Femur (tissue), 1 donor: ENCODE data around the gene APBB2.
A peak's percentile ranks its signal among the peaks of the same experiment; 100 is the strongest.

ENCODE experiments used
- DNase-seq: peaks from one replicate; pipeline ENCODE4 v3.0.0-alpha.2; 2017

Gene APBB2

DNA sequence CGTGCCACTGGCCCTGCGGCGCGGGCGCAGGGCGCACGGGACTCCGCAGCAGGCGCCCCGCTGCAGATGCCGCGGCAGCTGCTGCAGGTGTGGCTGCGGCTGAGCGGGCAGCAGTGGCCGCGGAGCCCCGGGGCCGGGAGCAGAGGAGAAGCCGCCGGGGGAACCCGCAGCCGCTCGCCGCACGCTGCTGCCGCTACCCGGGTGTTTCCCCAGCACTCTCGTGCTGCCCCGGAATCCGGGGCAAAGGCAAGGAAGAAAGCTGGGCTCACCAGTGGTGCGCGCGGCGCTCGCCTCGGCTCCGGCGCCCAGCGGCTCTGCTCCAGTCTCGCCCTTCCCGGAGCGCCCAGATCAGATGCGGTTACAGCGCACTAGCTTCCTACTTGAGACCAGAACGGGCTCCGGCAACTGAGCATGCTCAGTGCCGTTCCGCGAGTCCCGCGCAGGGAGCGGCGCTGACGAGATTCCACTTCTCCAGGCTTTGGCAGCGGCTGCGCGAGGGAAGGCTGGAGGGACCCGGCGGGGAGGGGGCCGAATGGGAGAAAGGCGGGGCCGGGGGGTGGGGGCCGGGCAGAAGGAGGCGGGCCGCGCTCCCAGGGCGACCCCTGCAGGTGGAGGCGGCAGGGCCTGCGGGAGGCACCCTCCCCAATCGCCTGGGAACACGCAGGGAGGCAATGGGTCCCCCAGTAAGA lies at the start of gene APBB2:
Gene APBB2 (minus strand): TSS at position 407 of the 689 bp plus-strand sequence. CDS start 181,288 bp downstream, outside the sequence.
- peak; percentile 98 for DNase-seq

- DNase-seq: no peak
These were observed 47.9 kb upstream of the APBB2 start for GRCh38 chr4:41262198-41262597.

- DNase-seq: no peak
These were observed 45.9 kb upstream of the APBB2 start for GRCh38 chr4:41260116-41260733.

GRCh38 chr4:41258783-41259182 lies 44.4 kb upstream of the APBB2 start:
- DNase-seq: peak; percentile 39

DNA sequence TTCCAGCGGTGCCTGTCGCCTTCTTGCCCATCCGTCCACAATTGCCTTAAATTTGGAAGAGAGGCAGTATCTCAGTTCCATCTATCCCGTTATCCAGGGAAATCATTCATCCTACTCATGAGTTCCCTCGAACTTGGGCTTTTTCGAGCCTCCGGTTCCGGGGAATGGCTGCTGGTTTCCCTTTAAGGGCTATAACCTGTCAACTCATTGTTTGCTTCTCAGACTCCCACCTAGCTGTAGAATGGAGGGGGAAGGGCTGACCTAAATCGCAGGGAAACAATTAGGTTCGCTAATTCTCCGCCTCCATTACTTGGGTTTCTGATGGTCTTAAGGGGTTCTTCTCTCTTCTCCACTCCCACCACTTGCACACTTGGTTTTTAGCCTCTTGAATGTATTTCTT lies 43.6 kb upstream of the APBB2 start:
- no peak for DNase-seq

GRCh38 chr4:41257257-41257901 lies 43.0 kb upstream of the APBB2 start:
- peak; percentile 70 for DNase-seq

- DNase-seq: peak; percentile 73
These were observed 42.5 kb upstream of the APBB2 start, which contains the start of gene UCHL1 for GRCh38 chr4:41256740-41257256. TSS of gene UCHL1 (plus strand) at chr4:41256928. CDS start at chr4:41256977, 49 bp downstream.

DNA sequence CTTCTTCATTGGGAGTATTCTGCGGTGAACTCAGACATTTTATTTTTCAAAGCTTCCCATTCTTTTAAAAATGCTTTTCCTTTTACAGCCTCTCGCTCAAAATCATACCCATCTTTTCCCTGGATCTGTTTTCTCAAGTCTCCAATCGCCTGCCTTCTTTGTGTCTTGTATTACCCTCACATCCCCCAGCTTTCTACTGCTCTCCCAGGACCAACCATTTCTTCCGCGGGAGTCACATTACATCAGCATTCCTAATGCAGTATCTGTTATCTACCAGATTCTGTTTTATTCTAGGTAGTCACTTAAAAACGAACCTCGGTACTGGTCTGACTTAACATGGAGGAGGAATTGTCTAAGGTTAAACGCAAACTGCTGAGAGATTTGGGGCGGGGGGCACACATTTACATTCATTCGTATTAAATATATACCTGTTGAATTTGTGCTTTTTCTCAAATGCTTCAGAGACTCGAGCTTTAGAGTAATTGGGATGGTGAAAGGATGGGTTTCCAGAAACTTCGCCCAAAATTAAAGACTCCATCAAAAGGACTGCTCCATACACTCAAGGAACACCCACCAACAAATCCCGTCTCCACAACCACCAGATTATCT lies 41.9 kb upstream of the APBB2 start:
- no peak for DNase-seq

- no peak for DNase-seq
These were observed 31.6 kb upstream of the APBB2 start for GRCh38 chr4:41245983-41246382.

- no peak for DNase-seq
These were observed 27.6 kb upstream of the APBB2 start for GRCh38 chr4:41241919-41242318.

DNA sequence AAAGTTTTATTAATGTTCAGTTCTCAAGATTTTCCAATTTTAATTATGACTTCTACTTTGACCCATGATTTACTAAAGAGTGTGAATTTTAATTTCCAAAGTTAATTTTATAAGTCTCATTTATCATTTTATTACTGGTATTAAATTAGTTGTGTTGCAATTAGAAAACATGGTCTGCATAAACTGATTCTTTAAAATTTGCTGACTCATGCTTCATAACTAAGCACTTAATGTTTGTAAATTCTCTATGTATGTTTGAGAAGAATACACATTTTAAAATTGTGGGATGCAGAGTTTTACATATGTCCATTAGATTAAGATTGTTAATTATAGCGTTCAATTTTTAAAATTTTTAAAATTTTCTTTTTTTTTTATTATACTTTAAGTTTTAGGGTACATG lies 22.2 kb upstream of the APBB2 start:
- no peak for DNase-seq

GRCh38 chr4:41236032-41236431 lies 21.7 kb upstream of the APBB2 start:
- DNase-seq: no peak

DNA sequence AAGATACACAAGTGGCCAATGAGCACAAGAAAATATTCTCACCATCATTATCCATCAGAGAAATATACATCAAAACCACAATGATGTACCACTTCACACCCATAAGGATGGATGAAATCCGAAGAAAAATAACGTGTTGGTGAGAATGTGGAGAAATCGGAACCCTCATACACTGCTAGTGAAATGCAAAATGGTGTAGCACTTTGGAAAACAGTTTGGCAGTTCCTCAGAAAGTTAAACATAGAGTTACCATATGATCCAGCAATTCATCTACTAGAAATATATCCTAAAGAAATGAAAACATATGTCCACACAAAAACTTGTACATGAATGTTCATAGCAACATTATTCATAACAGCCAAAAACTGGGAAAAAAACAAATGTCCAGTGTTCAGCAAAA lies 18.5 kb upstream of the APBB2 start:
- DNase-seq: no peak

DNA sequence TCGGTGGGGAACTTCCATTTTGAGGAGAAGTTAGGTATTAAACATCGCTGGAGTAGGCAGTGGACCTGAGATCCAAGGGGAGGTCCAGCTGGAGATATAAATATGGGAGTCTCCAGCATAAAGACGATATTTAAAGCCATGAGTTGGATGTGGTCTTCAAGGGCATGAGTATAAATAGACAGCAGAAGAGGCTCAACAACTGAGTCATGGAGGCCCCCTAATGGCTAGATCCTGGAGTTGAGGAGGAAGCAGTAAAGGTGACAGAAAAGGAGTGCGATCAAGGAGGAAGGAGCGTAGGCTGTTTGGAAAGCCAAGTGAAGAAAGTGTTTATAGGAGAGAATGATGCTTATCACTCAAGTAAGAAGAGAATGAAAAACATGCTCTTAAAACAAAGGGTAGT lies 18.1 kb upstream of the APBB2 start:
- no peak for DNase-seq

GRCh38 chr4:41227902-41228301 lies 13.6 kb upstream of the APBB2 start:
- no peak for DNase-seq

DNA sequence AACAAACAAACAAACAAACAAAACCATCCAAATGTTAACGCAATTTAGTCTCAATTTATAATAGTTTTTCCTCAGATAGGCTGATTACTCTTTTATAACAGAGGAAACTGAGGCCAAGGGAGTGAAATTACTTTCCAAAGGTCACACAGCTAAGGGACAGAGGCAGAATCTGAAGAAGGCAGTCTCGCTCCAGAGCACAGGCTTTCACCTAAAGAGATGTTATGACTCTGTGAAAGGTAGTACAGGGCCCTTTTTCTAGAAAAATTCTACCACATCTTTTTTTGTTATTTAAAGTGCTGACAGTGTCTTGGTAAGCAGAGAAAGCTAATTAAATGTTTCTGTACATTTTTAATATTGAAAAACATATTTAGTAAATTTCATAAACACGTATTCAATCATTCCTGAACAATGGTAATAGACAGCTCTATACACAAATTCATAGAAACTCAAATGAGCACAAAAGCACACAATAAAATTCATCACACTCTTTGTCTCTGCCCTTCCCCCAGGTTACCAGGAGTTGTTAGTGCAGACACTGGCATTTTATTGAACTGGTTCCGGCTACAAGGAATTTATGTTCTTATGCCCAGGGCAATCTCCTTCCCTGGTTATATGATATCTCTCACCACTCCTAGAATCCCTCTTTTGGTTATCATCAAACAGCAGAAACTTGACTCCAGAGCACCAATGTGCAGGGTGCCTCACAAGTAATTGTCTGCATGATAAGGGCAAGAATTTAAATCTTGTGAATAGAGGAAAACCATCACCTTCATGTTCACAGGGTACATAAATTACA lies 7.7 kb upstream of the APBB2 start:
- DNase-seq: no peak

DNA sequence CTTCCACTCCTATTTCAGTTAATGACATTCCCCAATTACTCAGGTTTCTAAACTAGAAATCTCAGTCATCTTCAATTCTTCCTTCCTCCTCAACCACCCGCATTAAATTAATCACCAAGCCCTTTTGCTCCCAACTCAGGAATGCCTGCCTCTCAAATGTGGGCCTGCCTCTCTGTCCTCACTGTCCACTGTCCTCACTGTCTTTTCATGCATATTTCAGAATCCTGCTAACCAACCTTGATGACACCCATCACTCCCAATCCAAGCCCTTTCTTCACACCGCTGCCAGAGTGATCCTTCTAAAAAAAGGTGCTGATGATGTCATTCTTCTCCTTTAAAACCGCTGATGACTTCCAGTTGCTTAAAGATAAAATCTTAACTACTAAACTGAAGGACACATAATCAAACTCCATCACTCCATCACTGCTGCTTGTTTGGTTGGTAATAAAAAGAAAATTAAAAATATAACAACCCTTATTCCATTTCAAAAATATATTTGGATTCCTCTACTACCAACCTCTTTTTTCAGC lies 5.1 kb upstream of the APBB2 start:
- DNase-seq: no peak

- no peak for DNase-seq
These were observed 4.4 kb upstream of the APBB2 start for GRCh38 chr4:41218703-41219102.

DNA sequence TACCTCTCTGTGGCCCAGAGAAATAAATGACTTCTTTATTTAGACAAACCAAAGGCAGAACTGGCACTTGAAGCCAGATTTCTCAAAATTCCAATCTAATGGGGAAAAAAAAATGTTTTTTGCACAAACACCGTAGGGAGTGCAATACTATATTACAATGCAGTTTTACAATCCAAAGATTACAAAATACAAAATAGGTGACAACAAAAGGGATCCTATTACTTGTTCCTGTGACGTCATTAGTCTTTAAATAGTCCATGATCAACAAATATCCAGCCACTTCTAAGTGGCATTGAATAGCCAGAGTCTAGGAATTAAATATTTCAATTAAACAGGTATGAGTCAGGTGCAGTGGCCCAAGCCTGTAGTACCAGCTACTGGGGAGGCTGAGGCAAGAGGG lies 3.0 kb upstream of the APBB2 start:
- DNase-seq: no peak

DNA sequence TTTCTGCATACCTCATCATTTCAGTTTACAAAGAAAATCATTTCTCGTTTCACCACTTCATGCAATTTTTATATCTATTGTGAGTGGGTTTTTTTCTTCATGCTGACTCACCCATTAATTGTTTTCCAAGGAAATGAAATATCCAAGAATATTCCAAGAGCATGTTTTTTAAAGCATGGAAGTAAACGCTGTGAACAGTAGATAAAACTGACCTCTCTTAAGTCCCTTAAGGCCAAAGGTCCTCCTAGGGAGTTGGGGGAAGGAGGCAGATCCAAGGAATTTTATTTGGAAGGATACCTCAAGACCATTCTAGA lies 2.6 kb upstream of the APBB2 start:
- DNase-seq: no peak

DNA sequence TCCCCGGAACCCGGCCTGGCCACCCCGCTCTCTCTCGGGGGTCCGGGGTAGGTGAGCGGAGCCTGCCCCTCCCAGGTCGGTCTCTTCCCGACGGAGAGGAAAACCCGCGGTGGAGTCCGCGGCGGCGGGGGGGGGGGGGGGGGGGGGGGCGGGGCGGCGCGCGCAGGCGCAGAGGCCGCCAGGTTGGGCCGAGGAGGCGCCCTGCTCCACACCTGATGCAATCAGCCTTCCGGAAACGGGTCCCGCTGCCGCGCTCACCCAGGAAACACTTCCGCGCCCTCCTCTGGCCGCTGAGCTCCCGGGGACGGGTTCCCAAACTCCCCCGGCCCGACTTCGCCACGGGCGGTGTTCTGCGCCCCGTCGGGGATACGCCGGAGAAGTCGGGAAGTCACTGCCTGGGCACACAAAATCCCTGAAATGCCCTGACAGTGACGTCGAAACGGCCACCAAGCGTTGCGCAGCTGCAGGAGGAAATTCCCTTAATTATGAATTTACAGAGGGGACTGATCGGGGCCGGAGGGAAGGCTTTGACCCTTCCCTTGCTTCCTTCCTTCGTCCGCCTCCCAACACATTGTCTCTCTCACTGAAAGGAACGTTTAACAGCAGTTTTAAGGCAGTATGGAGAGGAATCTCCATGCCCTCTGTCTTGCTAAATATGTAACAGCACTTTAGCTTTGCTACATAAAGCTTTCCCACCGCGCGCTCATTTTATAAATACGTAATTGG lies 2.1 kb upstream of the APBB2 start:
- peak; percentile 80 for DNase-seq

DNA sequence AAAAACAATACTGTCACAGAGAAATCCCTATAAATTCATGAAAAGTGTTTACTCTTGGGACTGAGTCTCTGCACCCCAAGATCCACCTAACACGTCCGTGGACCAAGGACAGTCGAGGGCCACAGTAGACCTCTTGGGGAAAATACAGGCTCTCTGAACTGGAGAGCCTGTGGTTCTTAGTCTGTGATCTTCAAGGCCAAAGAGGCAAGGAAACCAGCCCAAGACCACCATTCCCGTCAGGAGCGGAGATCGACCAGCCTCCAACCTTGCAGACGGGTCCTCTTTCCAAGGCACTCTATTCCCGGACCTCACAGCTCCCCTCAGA lies 1.6 kb upstream of the APBB2 start:
- DNase-seq: no peak
